Adrenal gland (tissue), 5 donors: ENCODE data around the gene FHAD1.

Source experiments
- CTCF ChIP-seq, 6 experiments: fragments of 450-650 bp in 4 of 6; fragments of 200-600 bp in 2 of 6; sonication (generic) in 1 of 6; IDR thresholded peaks; 1 replicate in 5 of 6; 2 replicates in 1 of 6; pipeline versions ENCODE4 v1.5.1 to v1.8.0; 2016 to 2021; ENCODE audit warnings: antibody characterized with exemption in 6 of 6, mild to moderate bottlenecking in 2 of 6, moderate library complexity in 1 of 6
- POLR2A ChIP-seq, 2 donors: fragments of 450-650 bp; IDR thresholded peaks; one replicate each; pipeline ENCODE4 v1.6.1; 2017; ENCODE audit warnings: antibody characterized with exemption in 2 of 2, mild to moderate bottlenecking in 2 of 2, moderate library complexity in 1 of 2
- donor health status: DM: no; HTN: no; CAD: no.

- no peak for TF ChIP-seq POLR2A (IDR thresholded peaks at IDR 0.05)
- TF ChIP-seq CTCF (IDR thresholded peaks at IDR 0.05) = no peak
Observed at GRCh38 chr1:15212954-15213291, 34.1 kb upstream of the FHAD1 start.
